ENCODE measurements around the gene OR52K2.
"Not testable (repeated sequence)": the region's sequence is repeated elsewhere in the genome, so short reads cannot be mapped to it uniquely, and the experiment has no call there.

Gene OR52K2

DNA sequence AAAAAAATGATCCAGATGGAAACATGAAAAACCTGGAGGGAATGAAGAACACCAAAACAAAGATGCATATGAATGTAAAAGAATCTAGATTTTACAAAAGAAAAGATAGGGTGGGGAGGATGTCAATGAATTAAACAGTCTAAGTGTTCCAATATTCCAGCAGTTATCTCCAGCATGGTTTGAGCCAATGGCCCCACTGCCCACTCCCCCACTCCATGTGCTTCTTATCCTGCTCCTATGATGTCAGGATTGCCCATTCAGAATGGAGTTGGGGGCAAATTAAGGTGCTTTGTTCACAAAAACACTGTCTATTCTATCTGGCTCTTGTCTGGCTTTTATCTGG is 32.1 kb downstream of the OR52K2 start:
- no peak for DNase-seq

DNA sequence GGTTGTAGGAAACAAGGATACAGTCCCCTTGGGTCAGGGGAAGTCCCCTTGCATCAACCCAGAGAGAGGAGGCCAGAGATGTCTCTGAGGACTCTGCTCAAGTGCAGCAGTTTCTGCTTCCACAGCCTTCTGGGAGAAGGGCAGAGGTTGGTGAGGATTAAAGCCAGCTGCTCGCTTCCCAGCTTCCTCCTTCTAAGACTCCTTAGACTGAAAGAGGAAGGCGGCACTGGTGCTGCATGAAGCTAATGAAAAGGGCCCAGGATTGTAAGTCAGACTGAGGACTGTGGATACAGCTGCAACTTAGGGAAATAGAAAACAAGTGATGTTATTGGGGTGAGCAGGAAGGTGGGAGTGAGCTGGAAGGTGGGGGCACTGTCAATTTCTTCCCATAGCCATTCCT is 33.4 kb downstream of the OR52K2 start, which contains the start of gene OR52K1:
Gene OR52K1 (plus strand): TSS at position 202 of the 400 bp plus-strand sequence. CDS start 6,255 bp downstream, outside the sequence.
- no peak for DNase-seq

DNA sequence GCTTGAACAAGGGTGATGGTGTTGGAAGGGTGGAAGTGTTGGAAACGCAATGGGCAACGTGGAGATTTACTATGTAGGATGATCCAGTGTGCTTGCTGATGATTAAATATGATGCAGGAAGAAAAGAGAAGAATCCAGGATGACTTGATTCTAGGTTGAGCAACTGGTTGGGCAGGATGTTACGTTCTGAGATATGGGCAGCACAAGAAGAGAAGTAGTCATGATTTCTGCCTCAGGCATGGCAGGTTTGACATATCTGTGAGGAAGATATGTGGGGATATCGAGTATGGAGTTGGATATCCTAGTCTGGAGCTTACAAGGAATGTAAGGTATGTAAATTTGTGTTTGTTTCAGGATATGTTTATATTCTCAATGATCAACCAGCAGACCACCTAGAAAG is 35.2 kb downstream of the OR52K2 start:
- no peak for DNase-seq

DNA sequence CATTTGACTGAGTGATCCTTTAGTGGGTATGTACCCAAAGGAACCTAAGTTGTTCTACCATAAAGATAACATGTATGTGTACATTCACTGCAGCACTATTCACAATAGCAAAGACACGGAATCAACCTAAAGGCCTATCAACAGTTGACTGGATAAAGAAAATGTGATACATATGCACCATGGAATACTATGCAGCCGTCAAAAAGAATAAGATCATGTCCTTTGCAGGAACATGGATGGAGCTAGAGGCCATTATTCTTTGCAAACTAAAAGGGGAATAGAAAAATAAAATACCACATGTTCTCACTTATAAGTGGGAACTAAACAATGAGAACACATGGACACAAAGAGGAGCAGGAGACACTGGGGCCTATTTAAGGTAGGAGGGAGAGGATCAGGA is 42.3 kb downstream of the OR52K2 start:
- not testable (repeated sequence) for DNase-seq

DNA sequence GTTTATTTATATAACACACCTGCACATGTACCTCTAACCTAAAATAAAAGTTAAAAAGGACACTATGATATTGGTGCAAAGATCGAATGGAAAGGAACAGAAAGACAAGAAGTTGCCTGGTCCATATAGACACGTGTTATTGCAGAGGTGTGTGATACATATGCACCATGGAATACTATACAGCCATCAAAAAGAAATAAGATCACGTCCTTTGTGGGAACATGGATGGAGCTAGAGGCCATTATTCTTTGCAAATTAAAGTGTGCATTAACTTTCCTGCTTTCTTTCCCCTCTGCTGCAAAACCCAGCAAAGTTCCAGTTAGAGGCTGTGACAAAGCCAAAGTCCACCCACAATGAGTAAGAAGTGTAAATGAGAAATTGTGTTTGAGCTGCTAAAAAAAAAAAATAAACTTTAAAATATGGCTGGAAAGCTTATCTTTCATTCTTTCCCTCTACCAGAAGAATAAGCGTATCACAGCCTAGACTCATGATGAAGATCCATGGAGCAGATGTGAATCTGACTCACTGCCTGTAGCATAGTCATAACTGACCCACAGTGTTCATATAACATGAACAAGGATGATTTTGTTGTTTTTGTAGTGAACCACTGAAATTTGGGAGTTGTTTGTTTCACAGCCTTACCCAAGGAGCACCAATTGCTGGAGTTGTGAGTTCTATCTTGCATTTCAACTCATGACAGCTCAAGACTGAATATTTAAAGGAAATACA is 42.9 kb downstream of the OR52K2 start:
- DNase-seq, result no peak

DNA sequence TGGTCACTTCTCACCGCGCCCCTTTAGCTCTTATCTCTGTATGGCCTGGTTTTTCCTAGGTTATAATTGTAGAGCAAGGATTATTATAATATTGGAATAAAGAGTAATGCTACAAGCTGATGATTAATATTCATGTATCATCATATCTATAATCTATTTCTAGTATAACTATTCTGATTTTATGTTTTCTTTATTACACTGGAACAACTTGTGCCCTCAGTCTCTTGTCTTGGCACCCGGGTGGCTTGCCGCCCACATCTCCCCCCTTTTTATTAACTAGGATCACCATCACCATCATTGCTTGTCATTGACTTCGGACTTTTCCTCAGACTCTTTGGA is 44.4 kb downstream of the OR52K2 start:
- no peak for DNase-seq

DNA sequence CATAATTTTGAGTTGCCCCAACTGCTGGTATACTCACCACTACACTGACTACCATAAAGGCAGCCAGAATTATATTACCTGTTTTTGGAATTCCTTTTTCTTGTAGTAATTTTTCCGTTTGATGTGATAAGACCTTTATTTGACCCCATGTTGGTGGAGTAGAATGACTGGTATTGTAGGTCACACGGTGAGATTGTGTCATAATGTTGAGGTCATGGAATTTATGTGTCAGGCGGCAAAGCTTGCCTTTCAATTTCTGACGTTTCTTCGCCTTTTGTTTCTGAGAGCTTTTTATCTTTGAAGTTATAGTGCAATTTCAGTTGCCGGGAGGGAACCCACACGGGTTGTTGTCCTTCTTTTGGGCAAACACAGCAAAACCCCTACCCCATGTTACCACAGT is 46.4 kb downstream of the OR52K2 start:
- DNase-seq, result no peak

DNA sequence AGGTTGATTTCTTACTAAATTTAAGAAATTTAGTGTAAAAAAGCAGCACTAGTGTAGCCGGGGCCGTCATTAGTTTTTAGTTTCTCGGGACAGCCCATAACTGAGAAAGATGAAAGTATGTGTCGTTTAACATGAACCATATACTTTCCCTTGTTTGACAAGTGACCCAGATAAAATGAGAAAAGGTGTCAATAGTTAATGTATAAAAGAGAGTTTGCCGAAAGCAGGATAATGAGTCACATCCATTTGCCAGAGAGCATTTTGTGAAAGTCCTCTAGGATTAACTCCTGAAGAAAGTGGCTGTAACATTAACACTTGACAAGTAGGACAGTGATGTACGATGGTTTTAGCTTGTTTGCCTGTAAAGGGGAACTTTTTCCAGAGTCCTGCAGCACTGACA is 46.9 kb downstream of the OR52K2 start:
- DNase-seq, result no peak

DNA sequence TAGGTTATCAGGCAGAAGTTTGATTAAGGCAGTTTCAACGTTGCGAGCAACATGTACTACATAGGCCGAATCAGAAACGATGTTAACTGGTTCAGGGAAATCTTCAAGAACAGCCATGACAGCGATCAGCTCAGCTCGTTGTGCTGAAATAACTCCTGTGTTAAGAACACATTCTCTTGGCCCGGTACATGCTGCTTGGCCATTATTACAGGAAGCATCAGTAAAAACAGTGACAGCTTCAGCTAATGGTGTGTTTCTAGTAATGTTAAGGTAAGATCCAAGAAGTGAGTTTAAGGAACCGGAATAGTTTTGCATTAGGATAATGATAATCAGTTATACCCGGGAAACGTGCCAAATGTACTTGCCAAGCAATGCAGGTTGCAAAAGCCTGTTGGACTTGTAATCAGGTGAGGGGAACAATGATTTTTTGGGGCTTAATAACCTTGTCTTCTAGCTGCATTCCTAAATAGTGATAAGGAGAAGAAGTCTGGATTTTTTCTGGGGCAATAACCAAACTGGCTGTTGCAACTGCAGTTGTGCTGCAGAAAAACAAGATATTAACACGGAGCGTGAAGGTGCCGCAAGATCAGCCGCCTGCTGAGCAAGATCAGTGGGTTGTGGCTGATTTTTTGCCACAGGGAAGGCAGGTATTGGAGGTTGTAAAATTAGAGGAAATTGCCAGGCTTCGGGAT is 47.6 kb downstream of the OR52K2 start:
- DNase-seq, result no peak

Measured in T-helper 9 cell (primary cell).